Embryonic facial prominence (tissue), 1 donor: ENCODE data around the gene SLC22A1.
"Not testable (repeated sequence)": the region's sequence is repeated elsewhere in the genome, so short reads cannot be mapped to it uniquely, and the experiment has no call there.

Experiments
- DNase-seq: peaks from one replicate; pipeline ENCODE4 v3.0.0-alpha.2; 2016; ENCODE audit errors: extremely low spot score

The SLC22A1 gene

GRCh38 chr6:160124007-160124406 lies 2.4 kb downstream of the SLC22A1 start:
- no peak for DNase-seq

- DNase-seq: no peak
These were observed 3.0 kb downstream of the SLC22A1 start for GRCh38 chr6:160124605-160125004.

GRCh38 chr6:160125105-160125504 lies 3.5 kb downstream of the SLC22A1 start:
- not testable (repeated sequence) for DNase-seq

- no peak for DNase-seq
These were observed 5.9 kb downstream of the SLC22A1 start for GRCh38 chr6:160127270-160128124.

- no peak for DNase-seq
These were observed 6.6 kb downstream of the SLC22A1 start for GRCh38 chr6:160128125-160128683.

GRCh38 chr6:160128879-160129516 lies 7.4 kb downstream of the SLC22A1 start:
- DNase-seq: no peak

- no peak for DNase-seq
These were observed 8.4 kb downstream of the SLC22A1 start for GRCh38 chr6:160129881-160130615.

GRCh38 chr6:160130729-160131484 lies 9.3 kb downstream of the SLC22A1 start:
- no peak for DNase-seq

GRCh38 chr6:160131636-160132296 lies 10.2 kb downstream of the SLC22A1 start:
- DNase-seq: no peak

GRCh38 chr6:160132297-160132637 lies 10.7 kb downstream of the SLC22A1 start:
- DNase-seq: no peak

- DNase-seq: no peak
These were observed 11.2 kb downstream of the SLC22A1 start for GRCh38 chr6:160132776-160133338.

GRCh38 chr6:160133441-160134336 lies 12.1 kb downstream of the SLC22A1 start:
- no peak for DNase-seq

GRCh38 chr6:160134337-160134751 lies 12.7 kb downstream of the SLC22A1 start:
- DNase-seq: not testable (repeated sequence)

- DNase-seq: no peak
These were observed 13.3 kb downstream of the SLC22A1 start for GRCh38 chr6:160134779-160135547.

- no peak for DNase-seq
These were observed 14.5 kb downstream of the SLC22A1 start for GRCh38 chr6:160135907-160136655.

- DNase-seq: no peak
These were observed 15.7 kb downstream of the SLC22A1 start for GRCh38 chr6:160137130-160137988.
